Endothelial cell of umbilical vein (primary cell): ENCODE measurements around the gene FOXJ3. TPM values are rescaled to one million over a fixed set of nuclear protein-coding genes. Genes with fewer than 3 reads are reported as not detected.

Experiments
- BruUV-seq: library from RNA; stranded (reverse); fragments of 400-500 nt; replicated peaks from 2 replicates; lab custom pipeline; 2021; lab: Mats Ljungman, UMichigan
- CTCF ChIA-PET: fragments of 300-600, 350-600 bp; sonication (Branson Sonifier 250); formaldehyde crosslinking; loops from one replicate; lab custom pipeline; 2021; ENCODE audit warnings: antibody characterized with exemption, inconsistent platforms; lab: Charles Lee
- POLR2A ChIA-PET: fragments of 300-600, 350-600 bp; sonication (Branson Sonifier 250); formaldehyde crosslinking; loops from one replicate; lab custom pipeline; 2021; ENCODE audit warnings: antibody characterized with exemption, inconsistent platforms; lab: Charles Lee
- DNase-seq: peaks from one replicate; pipeline ENCODE4 v3.0.0-alpha.2; 2011; ENCODE audit warnings: low read depth, low spot score
- FAIRE-seq: peaks from 2 replicates; lab custom pipeline; 2011; peaks lifted over from hg19 to GRCh38; lab: Jason Lieb, UNC
- H2AFZ ChIP-seq: 2 replicates; pipeline ENCODE4 v1.6.0; 2012; ENCODE audit warnings: low read depth, low read length, control low read depth, inconsistent platforms
- H3K27ac ChIP-seq: 2 replicates; pipeline ENCODE4 v1.5.1; 2011; ENCODE audit warnings: low read depth, mild to moderate bottlenecking, control low read depth, low read length, moderate library complexity; ENCODE audit not compliant: insufficient read depth
- H3K27me3 ChIP-seq, 2 experiments: 2 replicates each; pipeline versions ENCODE4 v1.6.0 to v1.6.1; 2011; ENCODE audit warnings: low read length in 2 of 2, mixed read lengths in 1 of 2; ENCODE audit not compliant: control insufficient read depth in 2 of 2, insufficient read depth in 2 of 2
- H3K36me3 ChIP-seq, 2 experiments: 2 replicates in 1 of 2; 3 replicates in 1 of 2; pipeline ENCODE4 v1.5.1; 2011; ENCODE audit warnings: low read length in 2 of 2, mild to moderate bottlenecking in 1 of 2, moderate library complexity in 1 of 2; ENCODE audit not compliant: control insufficient read depth in 2 of 2, insufficient read depth in 2 of 2; ENCODE audit errors: extremely low read depth in 1 of 2
- H3K4me1 ChIP-seq: 3 replicates; pipeline ENCODE4 v1.5.1; 2011; ENCODE audit warnings: mild to moderate bottlenecking, low read length; ENCODE audit not compliant: control insufficient read depth, insufficient read depth; ENCODE audit errors: extremely low read depth
- H3K4me2 ChIP-seq: 2 replicates; pipeline ENCODE4 v1.6.1; 2011; ENCODE audit warnings: low read length, control low read depth, mixed read lengths; ENCODE audit not compliant: insufficient read depth
- H3K4me3 ChIP-seq, 3 experiments: fragments of 200-600 bp in 1 of 3; sonication (generic), shearing (Covaris generic) in 1 of 3; replicated peaks in 1 of 3; 2 replicates each; pipeline ENCODE4 v1.5.1; 2011 to 2016; ENCODE audit warnings: control low read depth in 3 of 3, low read length in 3 of 3, mild to moderate bottlenecking in 2 of 3, inconsistent platforms in 1 of 3, low read depth in 1 of 3, moderate library complexity in 1 of 3; ENCODE audit not compliant: insufficient read depth in 1 of 3
- H3K79me2 ChIP-seq: 2 replicates; pipeline ENCODE4 v1.6.0; 2012; ENCODE audit warnings: low read length, inconsistent platforms; ENCODE audit not compliant: control insufficient read depth, insufficient read depth
- H3K9ac ChIP-seq: replicated peaks from 2 replicates; pipeline ENCODE3; 2011; ENCODE audit warnings: low read length, control low read depth; ENCODE audit not compliant: insufficient read depth; ENCODE audit errors: extremely low read depth
- H3K9me1 ChIP-seq: replicated peaks from 3 replicates; pipeline ENCODE4 v1.6.0; 2011; ENCODE audit warnings: mild to moderate bottlenecking, low read length; ENCODE audit not compliant: control insufficient read depth, insufficient read depth; ENCODE audit errors: extremely low read depth
- H3K9me3 ChIP-seq: replicated peaks from 2 replicates; pipeline ENCODE4 v1.5.1; 2012; ENCODE audit warnings: low read length, inconsistent platforms; ENCODE audit not compliant: control insufficient read depth, insufficient read depth
- H4K20me1 ChIP-seq: replicated peaks from 2 replicates; pipeline ENCODE3; 2011; ENCODE audit warnings: mild to moderate bottlenecking, low read length; ENCODE audit not compliant: control insufficient read depth, insufficient read depth; ENCODE audit errors: extremely low read depth
- CTCF ChIP-seq, 2 donors: IDR thresholded peaks; 1 replicate in 1 of 2; 2 replicates in 1 of 2; pipeline ENCODE4 v1.5.1; 2011; ENCODE audit warnings: low read length in 2 of 2, mild to moderate bottlenecking in 2 of 2, moderate library complexity in 2 of 2, control low read depth in 1 of 2, inconsistent platforms in 1 of 2, low read depth in 1 of 2; ENCODE audit not compliant: insufficient read depth in 1 of 2; ENCODE audit errors: extremely low read depth in 1 of 2
- EZH2 ChIP-seq: IDR thresholded peaks from 2 replicates; pipeline ENCODE4 v1.6.1; 2012; ENCODE audit warnings: borderline replicate concordance, low read depth, mild to moderate bottlenecking, moderate library complexity, low read length, inconsistent platforms; ENCODE audit not compliant: severe bottlenecking
- FOS ChIP-seq: IDR thresholded peaks from 2 replicates; pipeline ENCODE4 v1.6.1; 2011; ENCODE audit warnings: mild to moderate bottlenecking, low read length, moderate library complexity, borderline replicate concordance; ENCODE audit not compliant: insufficient read depth
- GATA2 ChIP-seq: IDR thresholded peaks from 2 replicates; pipeline ENCODE4 v1.7.0; 2011; ENCODE audit warnings: low read depth, mild to moderate bottlenecking, moderate library complexity, mixed read lengths, low read length; ENCODE audit not compliant: insufficient read length, insufficient read depth
- JUN ChIP-seq: IDR thresholded peaks from 2 replicates; pipeline ENCODE4 v1.6.1; 2011; ENCODE audit warnings: borderline replicate concordance, low read depth; ENCODE audit not compliant: insufficient read length, insufficient read depth
- MYC ChIP-seq: IDR thresholded peaks from one replicate; pipeline ENCODE4 v1.6.1; 2011; ENCODE audit warnings: mild to moderate bottlenecking, low read depth, low read length
- POLR2A ChIP-seq: IDR thresholded peaks from 2 replicates; pipeline ENCODE4 v1.6.1; 2012; ENCODE audit warnings: low read depth, mild to moderate bottlenecking, control low read depth, low read length
- POLR2AphosphoS5 ChIP-seq: IDR thresholded peaks from 2 replicates; pipeline ENCODE4 v1.6.1; 2012; ENCODE audit warnings: low read depth, mild to moderate bottlenecking, control low read depth, low read length, moderate library complexity; ENCODE audit not compliant: insufficient read depth
- dilution Hi-C: fragments of 300-500 bp; cut with MboI; formaldehyde crosslinking; loops from one replicate; pipeline ENCODE4 v1.15.0; 2019; ENCODE audit warnings: low sequenced_read_pairs; ENCODE audit not compliant: extremely low pct_ligation_motif_present
- intact Hi-C: fragments of 100-400 bp; cut with micrococcal nuclease; formaldehyde crosslinking; loops from one replicate; pipeline ENCODE4 v1.10.0; 2022
- polyA plus RNA-seq, 4 experiments: library from polyadenylated mRNA; depleted of rRNA in 3 of 4; stranded (reverse) in 3 of 4; unstranded in 1 of 4; fragments of >200 nt; gene quantifications; 2 replicates each; pipeline versions ENCODE4 v1.2.1 to v1.2.3, GENCODE V29; 2011 to 2012; ENCODE audit warnings: missing spikeins in 1 of 4
- total RNA-seq: library from RNA; stranded (reverse); gene quantifications from 2 replicates; pipeline ENCODE4 v1.2.3, GENCODE V29; 2021
- TF ChIP-seq, protein P1 (sequence below): IDR thresholded peaks from 2 replicates; pipeline ENCODE4 v1.6.1; 2011; ENCODE audit not compliant: insufficient read depth, insufficient read length

Gene FOXJ3
- total and polyA plus RNA-seq, 2 donors (not counting 3 experiments of a cell fraction or from before 2014, with no cell fraction given) = 34.7 to 38.8 TPM

- H3K27ac ChIP-seq = no peak overlapping the region
- no peaks in the 10 kb centered on the region for H4K20me1 ChIP-seq
- intact Hi-C loops = loop anchor here (10.0 kb wide), 1 partner anchor 479 kb away; the partner anchor contains the start of gene PPIH
- no peak overlapping the region for H3K9ac ChIP-seq
- FAIRE-seq (no peak), DNase-seq (no peak)
- peaks cover 17% of the 10 kb centered on the region for H3K4me1 ChIP-seq
- H3K36me3 ChIP-seq = no peaks in the 10 kb centered on the region
- H2AFZ ChIP-seq = no peak overlapping the region
- H3K9me1 ChIP-seq = no peaks in the 10 kb centered on the region
- ChIA-PET CTCF (no interaction called here), POLR2A (no interaction called here)
- H3K79me2 ChIP-seq = no peaks in the 10 kb centered on the region
- dilution Hi-C loops = no loop called here
- no peak for TF ChIP-seq MYC
- no peak for TF ChIP-seq GATA2
- TF ChIP-seq EZH2 = no peak
- TF ChIP-seq JUN = no peak
- no peak for TF ChIP-seq FOS
- TF ChIP-seq POLR2AphosphoS5 = no peak
- no peak for TF ChIP-seq CTCF (IDR thresholded peaks at IDR 0.05; ENCODE audit: extremely low read depth in 1 of 2, insufficient read depth in 1 of 2, low read depth in 1 of 2, low read length in 2 of 2)
- TF ChIP-seq POLR2A = no peak
- TF ChIP-seq, protein P1, sequence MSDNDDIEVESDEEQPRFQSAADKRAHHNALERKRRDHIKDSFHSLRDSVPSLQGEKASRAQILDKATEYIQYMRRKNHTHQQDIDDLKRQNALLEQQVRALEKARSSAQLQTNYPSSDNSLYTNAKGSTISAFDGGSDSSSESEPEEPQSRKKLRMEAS = no peak
- BruUV-seq = no TSS peak
- no peak overlapping the region for H3K4me2 ChIP-seq
- no peaks in the 10 kb centered on the region for H3K27me3 ChIP-seq
- H3K9me3 ChIP-seq = no peaks in the 10 kb centered on the region
- no peak overlapping the region for H3K4me3 ChIP-seq
Observed at GRCh38 chr1:42175314-42176054, 159.6 kb downstream of the FOXJ3 start.
